OCI-LY7 (cell line): ENCODE measurements around the gene TMEM243.

Experiments
- CTCF ChIP-seq: fragments of 200-600 bp; sonication (generic); conservative IDR thresholded peaks from 2 replicates; pipeline ENCODE4 v1.5.1; 2014; ENCODE audit warnings: mild to moderate bottlenecking, antibody characterized with exemption, low read length, moderate library complexity, mixed read lengths
- EZH2phosphoT487 ChIP-seq: fragments of 200-600 bp; sonication (generic); IDR thresholded peaks from 2 replicates; pipeline ENCODE4 v1.6.1; 2018; ENCODE audit warnings: low read depth, borderline replicate concordance, mild to moderate bottlenecking, mixed run types, antibody characterized with exemption, low read length, moderate library complexity, mixed read lengths

DNA sequence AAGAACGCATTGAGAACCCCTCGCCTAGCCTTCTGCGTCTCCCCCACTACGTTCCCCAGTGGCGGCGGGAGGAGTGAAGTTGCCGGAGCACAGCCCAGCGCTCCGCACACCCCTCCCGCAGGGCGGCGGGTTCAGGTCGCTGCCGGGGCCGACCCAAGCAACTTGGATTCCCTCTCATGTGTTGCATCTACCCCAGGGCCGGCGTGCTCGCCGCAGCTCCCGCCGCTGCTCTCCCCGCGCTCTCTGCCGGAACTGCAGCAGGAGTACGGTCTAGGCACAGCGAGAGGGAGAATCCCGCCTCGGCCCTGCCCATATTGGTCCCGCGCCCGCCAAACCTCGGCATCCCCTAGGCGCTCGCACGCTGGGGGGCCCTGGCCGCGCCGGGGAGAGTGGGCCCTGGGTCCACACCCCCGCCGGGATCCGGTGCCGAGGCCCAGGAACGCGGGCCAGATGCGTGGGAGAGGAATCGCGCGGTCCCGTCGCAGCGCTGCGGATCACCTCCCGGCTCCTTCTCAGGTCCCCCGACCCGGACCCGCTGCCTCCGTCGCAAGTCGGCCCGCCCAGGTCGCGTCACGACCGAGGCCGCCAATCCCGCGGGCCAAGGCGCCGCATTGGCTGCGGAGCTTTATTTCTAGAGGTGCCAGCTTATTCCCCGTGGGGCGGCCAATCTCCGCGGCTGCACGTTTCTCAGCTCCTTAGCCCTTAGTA is 648 bp upstream of the TMEM243 start:
- TF ChIP-seq CTCF (no peak; the same call in none of the 2 replicates), EZH2phosphoT487 (no peak)
